K562 (cell line): ENCODE data around the gene ATCAY. TPM values are rescaled to one million over a fixed set of nuclear protein-coding genes. Genes with fewer than 3 reads are reported as not detected.

ENCODE experiments used
- ATAC-seq: fragments of 200-7000 bp; cut with Tn5 transposase; 3 replicates; pipeline ENCODE4 v1.9.1; 2020; ENCODE audit warnings: moderate library complexity
- BruUV-seq: library from RNA; stranded (reverse); fragments of 400-500 nt; replicated peaks from 2 replicates; lab custom pipeline; 2021; lab: Mats Ljungman, UMichigan
- CTCF ChIA-PET: fragments of 300-600 bp; formaldehyde crosslinking; extraction: SDS; loops from one replicate; lab custom pipeline; 2021; ENCODE audit warnings: low intra/inter-chr PET ratio; lab: Yijun Ruan, JAX
- POLR2A ChIA-PET: fragments of 300-600, 350-650 bp; sonication (Branson Sonifier 250); formaldehyde crosslinking; extraction: SDS; loops from one replicate; lab custom pipeline; 2021; ENCODE audit warnings: antibody characterized with exemption, inconsistent platforms; lab: Yijun Ruan, JAX
- DNase-seq, 4 experiments: peaks; one replicate each; pipeline versions ENCODE4 v3.0.0 to v3.0.0-alpha.2; 2011 to 2018; ENCODE audit warnings: low spot score in 3 of 4, mixed read lengths in 3 of 4; ENCODE audit errors: extremely low read depth in 1 of 4
- FAIRE-seq: peaks from 2 replicates; lab custom pipeline; 2011; peaks lifted over from hg19 to GRCh38; lab: Jason Lieb, UNC
- H2AFZ ChIP-seq: 2 replicates; pipeline ENCODE4 v1.6.0; 2011; ENCODE audit warnings: low read depth, low read length, control low read depth, inconsistent platforms
- H3K27ac ChIP-seq: fragments of 200-600 bp; 3 replicates; pipeline ENCODE4 v1.8.0; 2011; ENCODE audit warnings: low read depth, mild to moderate bottlenecking, control low read depth, inconsistent platforms, low read length, moderate library complexity, mixed read lengths; ENCODE audit errors: extremely low read depth
- H3K27me3 ChIP-seq, 2 experiments: fragments of 300-600 bp in 1 of 2; 2 replicates in 1 of 2; 3 replicates in 1 of 2; pipeline versions ENCODE4 v1.6.0 to v1.8.0; 2011; ENCODE audit warnings: inconsistent platforms in 2 of 2, low read length in 2 of 2, mild to moderate bottlenecking in 1 of 2, mixed read lengths in 1 of 2, moderate library complexity in 1 of 2; ENCODE audit not compliant: control insufficient read depth in 2 of 2, insufficient read depth in 2 of 2
- H3K36me3 ChIP-seq: fragments of 300-600 bp; 3 replicates; pipeline ENCODE4 v1.8.0; 2011; ENCODE audit warnings: mild to moderate bottlenecking, low read length, inconsistent platforms; ENCODE audit not compliant: control insufficient read depth, insufficient read depth
- H3K4me1 ChIP-seq, 2 experiments: fragments of 200-600 bp in 1 of 2; replicated peaks in 1 of 2; 2 replicates in 1 of 2; 3 replicates in 1 of 2; pipeline versions ENCODE4 v1.5.1 to v1.8.0; 2011; ENCODE audit warnings: inconsistent platforms in 2 of 2, low read length in 2 of 2, mild to moderate bottlenecking in 1 of 2, mixed read lengths in 1 of 2, moderate library complexity in 1 of 2; ENCODE audit not compliant: control insufficient read depth in 2 of 2, insufficient read depth in 2 of 2
- H3K4me2 ChIP-seq: 2 replicates; pipeline ENCODE4 v1.6.1; 2011; ENCODE audit warnings: low read length, control low read depth, inconsistent platforms, mixed read lengths; ENCODE audit not compliant: insufficient read depth
- H3K4me3 ChIP-seq: fragments of 200-600 bp; sonication (generic), shearing (Covaris generic); 2 replicates; pipeline ENCODE4 v1.5.1; 2016; ENCODE audit warnings: control low read depth, inconsistent platforms
- H3K79me2 ChIP-seq: fragments of 200-600 bp; 3 replicates; pipeline ENCODE4 v1.8.0; 2011; ENCODE audit warnings: low read length, inconsistent platforms; ENCODE audit not compliant: control insufficient read depth, insufficient read depth
- H3K9ac ChIP-seq, 2 experiments: 2 replicates each; pipeline versions ENCODE4 v1.6.0 to v1.6.1; 2011; ENCODE audit warnings: low read depth in 2 of 2, low read length in 2 of 2, control low read depth in 1 of 2, inconsistent platforms in 1 of 2, mild to moderate bottlenecking in 1 of 2, mixed read lengths in 1 of 2; ENCODE audit not compliant: insufficient read depth in 1 of 2
- H3K9me1 ChIP-seq: one replicate; pipeline ENCODE4 v1.6.0; 2011; ENCODE audit warnings: inconsistent platforms, mild to moderate bottlenecking, low read length, moderate library complexity; ENCODE audit not compliant: control insufficient read depth, insufficient read depth
- H3K9me3 ChIP-seq: replicated peaks from 2 replicates; pipeline ENCODE4 v1.5.1; 2011; ENCODE audit warnings: low read depth, low read length, inconsistent platforms; ENCODE audit not compliant: control insufficient read depth, insufficient read depth
- H4K20me1 ChIP-seq: replicated peaks from 2 replicates; pipeline ENCODE4 v1.6.1; 2011; ENCODE audit warnings: low read length, inconsistent platforms, mixed read lengths; ENCODE audit not compliant: control insufficient read depth, insufficient read depth
- BCOR ChIP-seq: fragments of 450-650 bp; IDR thresholded peaks from 2 replicates; pipeline ENCODE4 v1.6.1; 2016
- CHAMP1 ChIP-seq: fragments of 450-650 bp; IDR thresholded peaks from 2 replicates; pipeline ENCODE4 v1.6.1; 2016; ENCODE audit warnings: mild to moderate bottlenecking
- EHMT2 ChIP-seq: fragments of 450-650 bp; IDR thresholded peaks from 2 replicates; pipeline ENCODE4 v1.6.1; 2018; ENCODE audit warnings: antibody characterized with exemption
- FOXM1 ChIP-seq, 2 experiments: fragments of 450-650 bp in 1 of 2; sonication (generic) in 1 of 2; formaldehyde crosslinking in 1 of 2; IDR thresholded peaks; 2 replicates each; pipeline versions ENCODE4 v1.6.1 to v1.9.0; 2017 to 2022; ENCODE audit warnings: low read depth in 2 of 2, mild to moderate bottlenecking in 2 of 2, missing genetic modification reagents in 1 of 2, moderate library complexity in 1 of 2
- HINFP ChIP-seq: fragments of 450-650 bp; conservative IDR thresholded peaks from 2 replicates; pipeline ENCODE4 v1.6.1; 2016; ENCODE audit warnings: missing genetic modification characterization, low read depth, mild to moderate bottlenecking, control low read depth, missing compliant biosample characterization
- IFI16 ChIP-seq: fragments of 250-450 bp; sonication (Bioruptor Pico); IDR thresholded peaks from 2 replicates; pipeline ENCODE4 v2.1.2; 2022; ENCODE audit warnings: mild to moderate bottlenecking, inconsistent platforms
- MTA2 ChIP-seq: fragments of 450-650 bp; IDR thresholded peaks from 2 replicates; pipeline ENCODE4 v1.6.1; 2016; ENCODE audit warnings: low read depth
- MXD1 ChIP-seq: fragments of 250-450 bp; sonication (Bioruptor Pico); IDR thresholded peaks from 2 replicates; pipeline ENCODE4 v1.8.0; 2021; ENCODE audit warnings: borderline replicate concordance, mild to moderate bottlenecking, moderate library complexity; ENCODE audit not compliant: poor library complexity, severe bottlenecking
- PHB ChIP-seq: fragments of 250-450 bp; sonication (Bioruptor Pico); IDR thresholded peaks from 2 replicates; pipeline ENCODE4 v1.5.0; 2021
- RBFOX2 ChIP-seq: fragments of 200-400 bp; formaldehyde crosslinking; IDR thresholded peaks from 2 replicates; pipeline ENCODE4 v1.6.1; 2017; ENCODE audit warnings: low read depth, mild to moderate bottlenecking, low read length, moderate library complexity
- TEAD1 ChIP-seq, 2 experiments: fragments of 450-650 bp in 1 of 2; sonication (generic) in 1 of 2; formaldehyde crosslinking; IDR thresholded peaks; 2 replicates each; pipeline versions ENCODE4 v1.4.0 to v1.8.0; 2020 to 2022; ENCODE audit warnings: mild to moderate bottlenecking in 2 of 2, missing genetic modification reagents in 1 of 2
- ZBTB26 ChIP-seq: fragments of 450-650 bp; formaldehyde crosslinking; IDR thresholded peaks from 2 replicates; pipeline ENCODE4 v1.4.0; 2022; ENCODE audit warnings: missing genetic modification characterization
- ZKSCAN8 ChIP-seq: fragments of 200-800 bp; sonication (Bioruptor generic); IDR thresholded peaks from 2 replicates; pipeline ENCODE4 v1.6.1; 2016; ENCODE audit warnings: missing genetic modification characterization, missing compliant biosample characterization
- ZNF253 ChIP-seq: fragments of 250-450 bp; sonication (Bioruptor Pico); conservative IDR thresholded peaks from 2 replicates; pipeline ENCODE4 v1.6.1; 2021; ENCODE audit warnings: mild to moderate bottlenecking
- ZNF395 ChIP-seq: fragments of 200-800 bp; sonication (Bioruptor generic); IDR thresholded peaks from 2 replicates; pipeline ENCODE4 v1.6.1; 2017; ENCODE audit warnings: missing genetic modification characterization, missing compliant biosample characterization
- ZSCAN29 ChIP-seq: fragments of 450-650 bp; IDR thresholded peaks from 2 replicates; pipeline ENCODE4 v1.6.1; 2017
- WGBS: fragments of 100-300 bp; shearing (Covaris generic); methylation state at CpG from one replicate; pipeline ENCODE4 v1.1.6; 2016; ENCODE audit warnings: low coverage, mixed read lengths; ENCODE audit not compliant: insufficient coverage; ENCODE audit errors: missing lambda C conversion rate; 5-methylcytosine and 5-hydroxymethylcytosine counted together
- in situ Hi-C: fragments of 300-500 bp; cut with MboI; formaldehyde crosslinking; loops from 4 replicates; pipeline ENCODE4 v1.15.0; 2018; ENCODE audit warnings: inconsistent platforms, mixed read lengths
- intact Hi-C: fragments of 100-400 bp; cut with micrococcal nuclease; formaldehyde crosslinking; loops from 2 replicates; pipeline ENCODE4 v1.14.2; 2022
- polyA plus RNA-seq, 8 experiments: library from polyadenylated mRNA; depleted of rRNA in 4 of 8; stranded (reverse) in 5 of 8; unstranded in 3 of 8; fragments of >200 nt; fragmentation: Nextera tagmentation in 2 of 8; fragmentation: Illumina TruSeq in 1 of 8; extraction: Ambion mirVana in 2 of 8; extraction: Trizol in 1 of 8; gene quantifications; 2 replicates each; pipeline versions ENCODE4 v1.2.1 to v1.2.3, GENCODE V29; 2011 to 2014; ENCODE audit warnings: inconsistent platforms in 1 of 8, missing spikeins in 1 of 8
- total RNA-seq, 7 experiments: library from RNA; depleted of rRNA in 6 of 7; stranded (reverse); fragments of >200 nt in 6 of 7; fragmentation: Illumina TruSeq in 2 of 7; extraction: Trizol in 2 of 7; gene quantifications; 2 replicates each; pipeline versions ENCODE4 v1.2.1 to v1.2.3, GENCODE V29; 2011 to 2021; ENCODE audit warnings: low replicate concordance in 1 of 7

Gene ATCAY
- total and polyA plus RNA-seq, 9 of the 15 experiments (the other 6 are each of a cell fraction or from before 2014, with no cell fraction given) = not detected

GRCh38 chr19:3904233-3904632 lies 23.7 kb downstream of the ATCAY start:
- POLR2A ChIA-PET = interaction anchor here (0.6 kb wide), 1 partner anchor 16 kb away, joined by 3 read pairs; no protein-coding TSS in a partner anchor
- Histone ChIP-seq H3K27ac (no peak overlapping the region), H3K27me3 (peaks cover 24 to 45% of the 10 kb centered on the region in 2 experiments; a peak in 4 of 5 replicates), H3K9me1 (no peaks in the 10 kb centered on the region), H4K20me1 (no peaks in the 10 kb centered on the region), H2AFZ (no peak overlapping the region), H3K4me2 (no peak overlapping the region), H3K9ac (no peak overlapping the region), H3K9me3 (no peaks in the 10 kb centered on the region), H3K4me1 (peaks cover 0 to 12% of the 10 kb centered on the region in 2 experiments; a peak in 2 of 5 replicates), H3K36me3 (no peaks in the 10 kb centered on the region), H3K79me2 (no peaks in the 10 kb centered on the region), H3K4me3 (no peak overlapping the region)
- CTCF ChIA-PET = no interaction called here
- FAIRE-seq (no peak), DNase-seq (no peak), ATAC-seq (no peak)
- 16% methylated on average over 8 of the region's 8 CpGs for WGBS
- BruUV-seq = no TSS peak
- intact Hi-C loops (no loop called here), in situ Hi-C loops (no loop called here)
- TF ChIP-seq ZNF395 (CRISPR knock-in tag) = no peak
- no peak for TF ChIP-seq ZNF253
- TF ChIP-seq ZSCAN29 = no peak
- no peak for TF ChIP-seq RBFOX2
- no peak for TF ChIP-seq ZBTB26 (CRISPR knock-in tag)
- TF ChIP-seq EHMT2 = no peak
- TF ChIP-seq MTA2 = no peak
- no peak for TF ChIP-seq TEAD1 (CRISPR knock-in tag; IDR thresholded peaks at IDR 0.05)
- TF ChIP-seq FOXM1 (IDR thresholded peaks at IDR 0.05; ENCODE audit: low read depth) = peak; percentile 42; the same call in 1 of the 2 replicates
- TF ChIP-seq FOXM1 (CRISPR knock-in tag; IDR thresholded peaks at IDR 0.05; ENCODE audit: low read depth) = no peak
- no peak for TF ChIP-seq IFI16 (CRISPR knock-in tag)
- no peak for TF ChIP-seq MXD1 (CRISPR knock-in tag)
- no peak for TF ChIP-seq CHAMP1
- no peak for TF ChIP-seq HINFP (tag)
- TF ChIP-seq PHB (CRISPR knock-in tag) = no peak
- TF ChIP-seq ZKSCAN8 (CRISPR knock-in tag) = no peak
- TF ChIP-seq BCOR = peak; percentile 6; the same call in 1 of the 2 replicates
